Right lobe of liver (tissue), 6 donors: Measurements from ENCODE around the gene ASB13. TPM values are rescaled to one million over a fixed set of nuclear protein-coding genes. Genes with fewer than 3 reads are reported as not detected.

Experiments used
- ATAC-seq, 4 donors: fragments of 200-7000 bp; cut with Tn5 transposase; one replicate each; pipeline ENCODE4 v1.9.1; 2020; ENCODE audit warnings: mild to moderate bottlenecking in 4 of 4, moderate library complexity in 4 of 4
- DNase-seq, 3 donors: peaks; one replicate each; pipeline ENCODE4 v3.0.0-alpha.2; 2020
- H3K27ac ChIP-seq, 3 donors: fragments of 200-600 bp; one replicate each; pipeline ENCODE4 v1.8.0; 2022
- H3K27me3 ChIP-seq, 2 donors: fragments of 200-600 bp; one replicate each; pipeline ENCODE4 v1.8.0; 2022
- H3K36me3 ChIP-seq, 4 donors: fragments of 200-600 bp; sonication (generic) in 1 of 4; one replicate each; pipeline versions ENCODE4 v1.5.1 to v1.8.0; 2017 to 2022; ENCODE audit warnings: control low read depth in 1 of 4
- H3K4me1 ChIP-seq, 4 donors: fragments of 200-600 bp; sonication (generic) in 1 of 4; one replicate each; pipeline versions ENCODE4 v1.5.1 to v1.8.0; 2017 to 2022; ENCODE audit warnings: control low read depth in 1 of 4
- H3K4me3 ChIP-seq, 3 donors: fragments of 200-600 bp; one replicate each; pipeline ENCODE4 v1.8.0; 2022
- H3K9me3 ChIP-seq, 4 donors: fragments of 200-600 bp; sonication (generic) in 1 of 4; one replicate each; pipeline versions ENCODE4 v1.5.1 to v1.8.0; 2017 to 2022; ENCODE audit warnings: control low read depth in 1 of 4
- POLR2A ChIP-seq: fragments of 450-650 bp; IDR thresholded peaks from one replicate; pipeline ENCODE4 v1.6.1; 2017; ENCODE audit warnings: antibody characterized with exemption, mild to moderate bottlenecking
- WGBS: methylation state at CpG from one replicate; pipeline ENCODE4 v1.1.6; 2018; ENCODE audit warnings: low coverage, low lambda C conversion rate; ENCODE audit not compliant: insufficient coverage; ENCODE audit errors: missing lambda C conversion rate; 5-methylcytosine and 5-hydroxymethylcytosine counted together
- intact Hi-C, 2 donors: fragments of 100-400 bp; cut with DNase I; formaldehyde crosslinking; loops; one replicate each; pipeline versions ENCODE4 v1.11.2 to v1.14.1; 2022
- total RNA-seq, 6 experiments: library from RNA; depleted of rRNA in 2 of 6; stranded (reverse); fragments of >200 nt in 2 of 6; fragmentation: NEBNext Ultra II Directional in 3 of 6; extraction: Animal tissue kit (Norgen Biotek cat#: 25700) in 3 of 6; gene quantifications; one replicate each; pipeline versions ENCODE4 v1.1.0 to v1.2.4, GENCODE V29; 2016 to 2023
- TF ChIP-seq, protein P1 (sequence below), 4 donors: fragments of 200-600 bp in 3 of 4; fragments of 450-650 bp in 1 of 4; IDR thresholded peaks; one replicate each; pipeline versions ENCODE4 v1.5.1 to v1.8.0; 2016 to 2022; ENCODE audit warnings: antibody characterized with exemption in 4 of 4, mild to moderate bottlenecking in 2 of 4
- donor health status: DM: no; HTN: yes; CAD: no.
- donor health status: DM: no; HTN: no; CAD: no.
- donor health status: DM: no; HTN: no; CAD: no.
- donor health status: DM: no; HTN: yes; CAD: no.
- donor health status: DM: no; HTN: yes; CAD: no.

Gene ASB13
- total RNA-seq, 6 experiments from 2014 or later = 19.7 to 117 (median 64.7) TPM

- ATAC-seq (no peak), DNase-seq (peak in 1 of 3 donors; percentile 36)
- no peak overlapping the region for H3K4me3 ChIP-seq
- H3K27me3 ChIP-seq = no peaks in the 10 kb centered on the region
- TF ChIP-seq POLR2A = no peak
- TF ChIP-seq, protein P1, sequence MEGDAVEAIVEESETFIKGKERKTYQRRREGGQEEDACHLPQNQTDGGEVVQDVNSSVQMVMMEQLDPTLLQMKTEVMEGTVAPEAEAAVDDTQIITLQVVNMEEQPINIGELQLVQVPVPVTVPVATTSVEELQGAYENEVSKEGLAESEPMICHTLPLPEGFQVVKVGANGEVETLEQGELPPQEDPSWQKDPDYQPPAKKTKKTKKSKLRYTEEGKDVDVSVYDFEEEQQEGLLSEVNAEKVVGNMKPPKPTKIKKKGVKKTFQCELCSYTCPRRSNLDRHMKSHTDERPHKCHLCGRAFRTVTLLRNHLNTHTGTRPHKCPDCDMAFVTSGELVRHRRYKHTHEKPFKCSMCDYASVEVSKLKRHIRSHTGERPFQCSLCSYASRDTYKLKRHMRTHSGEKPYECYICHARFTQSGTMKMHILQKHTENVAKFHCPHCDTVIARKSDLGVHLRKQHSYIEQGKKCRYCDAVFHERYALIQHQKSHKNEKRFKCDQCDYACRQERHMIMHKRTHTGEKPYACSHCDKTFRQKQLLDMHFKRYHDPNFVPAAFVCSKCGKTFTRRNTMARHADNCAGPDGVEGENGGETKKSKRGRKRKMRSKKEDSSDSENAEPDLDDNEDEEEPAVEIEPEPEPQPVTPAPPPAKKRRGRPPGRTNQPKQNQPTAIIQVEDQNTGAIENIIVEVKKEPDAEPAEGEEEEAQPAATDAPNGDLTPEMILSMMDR (IDR thresholded peaks at IDR 0.05) = no peak
- H3K36me3 ChIP-seq = no peaks in the 10 kb centered on the region
- intact Hi-C loops = loop anchor here in 1 of 2 donors (10.0 kb wide), 1 partner anchor 150 kb away; no protein-coding TSS in a partner anchor
- WGBS = 65% methylated on average over 6 of the region's 7 CpGs
- H3K27ac ChIP-seq = no peak overlapping the region
- H3K9me3 ChIP-seq = no peaks in the 10 kb centered on the region
- peaks cover 0 to 12% (median 0%) of the 10 kb centered on the region in 4 donors for H3K4me1 ChIP-seq
Measured at GRCh38 chr10:5604961-5605360, 61.4 kb downstream of the ASB13 start.

- Histone ChIP-seq H3K4me1 (peaks cover 0 to 9% (median 0%) of the 10 kb centered on the region in 4 donors), H3K27me3 (no peaks in the 10 kb centered on the region), H3K36me3 (no peaks in the 10 kb centered on the region), H3K27ac (no peak overlapping the region), H3K9me3 (no peaks in the 10 kb centered on the region), H3K4me3 (no peak overlapping the region)
- intact Hi-C loops = loop anchor here in 1 of 2 donors (10.0 kb wide), 1 partner anchor 150 kb away; no protein-coding TSS in a partner anchor
- no peak for ATAC-seq
- TF ChIP-seq, protein P1 (IDR thresholded peaks at IDR 0.05) = no peak
- no peak for TF ChIP-seq POLR2A
- WGBS = 54% methylated on average over 3 of the region's 9 CpGs
- DNase-seq = peak in 1 of 3 donors; percentile 24
Measured at GRCh38 chr10:5604236-5604925, 62.0 kb downstream of the ASB13 start.

DNA sequence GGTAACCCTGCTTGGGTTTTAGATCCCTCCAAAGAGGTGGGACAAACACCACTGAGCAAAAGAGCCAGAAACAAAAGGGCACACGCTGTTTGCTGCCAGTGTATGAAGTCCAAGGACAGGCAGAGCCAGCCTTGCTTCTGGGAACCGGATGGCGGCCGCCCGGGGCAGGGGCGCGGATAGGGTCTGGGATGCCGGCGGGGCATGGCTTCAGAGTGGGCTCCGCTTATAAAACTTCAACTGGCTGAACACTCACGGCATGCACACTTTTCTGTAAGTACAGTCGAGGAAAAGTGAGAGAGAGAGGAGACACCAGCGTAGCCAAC, 62.6 kb downstream of the ASB13 start:
- H3K36me3 ChIP-seq = no peaks in the 10 kb centered on the region
- H3K9me3 ChIP-seq = no peaks in the 10 kb centered on the region
- H3K27me3 ChIP-seq = no peaks in the 10 kb centered on the region
- no peak overlapping the region for H3K27ac ChIP-seq
- TF ChIP-seq POLR2A = no peak
- TF ChIP-seq, protein P1 (IDR thresholded peaks at IDR 0.05) = no peak
- intact Hi-C loops = loop anchor here in 1 of 2 donors (10.0 kb wide), 1 partner anchor 149 kb away; no protein-coding TSS in a partner anchor
- ATAC-seq = peak in 2 of 4 donors; percentile 9 to 63
- WGBS = 85% methylated on average over 11 of the region's 13 CpGs
- peaks cover 0 to 6% (median 0%) of the 10 kb centered on the region in 4 donors for H3K4me1 ChIP-seq
- DNase-seq = peak in 1 of 3 donors; percentile 50
- H3K4me3 ChIP-seq = no peak overlapping the region

GRCh38 chr10:5603091-5603847, 63.1 kb downstream of the ASB13 start:
- no peak overlapping the region for H3K27ac ChIP-seq
- 80% methylated on average over 10 of the region's 14 CpGs for WGBS
- no peaks in the 10 kb centered on the region for H3K9me3 ChIP-seq
- DNase-seq = peak in 1 of 3 donors; percentile 31
- H3K4me3 ChIP-seq = no peak overlapping the region
- H3K27me3 ChIP-seq = no peaks in the 10 kb centered on the region
- no peaks in the 10 kb centered on the region for H3K36me3 ChIP-seq
- intact Hi-C loops = loop anchor here in 1 of 2 donors (10.0 kb wide), 1 partner anchor 148 kb away; no protein-coding TSS in a partner anchor
- no peak for ATAC-seq
- TF ChIP-seq, protein P1 (IDR thresholded peaks at IDR 0.05) = no peak
- TF ChIP-seq POLR2A = no peak
- H3K4me1 ChIP-seq = peaks cover 0 to 2% (median 0%) of the 10 kb centered on the region in 4 donors
